NCI-H82 treated with DMSO at 0.1 percent for 48 hours (cell line): ENCODE results near the gene ARHGAP15.

ENCODE experiments used
- DNase-seq: peaks from one replicate; lab custom pipeline; 2025; ENCODE audit not compliant: unreplicated experiment; lab: John Stamatoyannopoulos, UW

The ARHGAP15 gene

DNA sequence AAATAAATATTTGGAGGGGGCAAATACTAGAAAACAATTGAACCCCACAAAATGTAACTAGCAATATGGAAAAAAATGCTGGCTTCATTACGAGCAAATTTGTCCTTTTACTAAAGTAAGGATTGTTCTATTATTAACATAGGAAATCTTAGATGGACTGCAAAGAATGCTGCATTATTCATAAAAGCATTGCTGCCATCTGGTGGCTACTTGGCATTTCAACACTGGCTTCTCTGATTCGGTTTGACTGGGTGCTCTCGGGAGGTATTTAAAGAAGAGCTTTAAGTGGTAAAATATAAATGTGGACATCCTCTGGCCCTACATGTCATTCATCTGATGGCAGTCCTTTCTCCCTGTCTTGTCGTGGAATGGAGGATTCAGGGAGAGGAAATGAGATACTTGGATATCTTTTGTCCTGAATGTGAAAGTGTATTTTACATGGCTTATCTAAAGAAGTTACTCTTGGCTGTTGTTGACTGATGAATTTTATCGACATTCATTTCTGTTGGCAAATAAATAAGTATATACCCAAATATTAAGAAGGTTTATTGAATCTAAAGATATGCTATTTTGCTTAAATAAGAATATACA lies 130.2 kb downstream of the ARHGAP15 start:
- peak; percentile 57 for DNase-seq

DNA sequence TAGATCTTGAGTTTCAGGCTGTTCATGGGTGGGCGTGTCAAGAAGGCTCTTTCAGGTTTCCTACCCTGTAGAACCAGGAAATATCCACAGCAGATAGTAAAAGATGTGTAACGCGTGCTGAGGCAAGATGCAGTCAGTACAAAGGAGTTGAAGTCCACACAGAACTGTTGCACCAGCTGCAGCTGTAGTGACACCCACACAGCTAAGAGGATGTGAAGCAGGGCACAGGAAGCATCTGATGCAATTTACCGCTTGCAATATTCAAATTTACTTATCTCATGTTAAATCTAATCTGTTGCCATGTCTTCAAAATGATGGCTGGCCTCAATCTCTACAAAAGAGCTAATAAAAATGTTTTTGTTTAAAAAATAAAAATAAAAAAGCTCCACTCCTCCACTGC lies 132.8 kb downstream of the ARHGAP15 start:
- DNase-seq, result no peak

DNA sequence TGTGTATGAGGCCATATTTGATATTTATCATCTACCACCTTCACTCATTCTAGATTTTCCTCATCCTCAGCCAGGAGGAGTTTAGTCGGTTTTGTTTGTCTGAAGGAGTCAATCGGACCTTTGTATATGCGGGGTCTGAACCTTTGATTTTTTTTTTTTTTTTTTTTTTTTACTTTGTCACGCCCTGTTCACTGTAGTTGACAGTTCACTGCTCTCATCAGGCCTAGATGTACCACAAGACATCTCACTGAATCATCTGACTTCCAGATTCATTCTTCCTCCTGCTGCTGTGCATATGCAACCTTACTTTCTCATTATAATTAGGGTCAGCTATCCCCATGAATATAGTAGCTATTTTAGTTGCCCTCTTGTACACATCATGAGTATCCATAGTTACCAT lies 133.2 kb downstream of the ARHGAP15 start:
- DNase-seq, result no peak

DNA sequence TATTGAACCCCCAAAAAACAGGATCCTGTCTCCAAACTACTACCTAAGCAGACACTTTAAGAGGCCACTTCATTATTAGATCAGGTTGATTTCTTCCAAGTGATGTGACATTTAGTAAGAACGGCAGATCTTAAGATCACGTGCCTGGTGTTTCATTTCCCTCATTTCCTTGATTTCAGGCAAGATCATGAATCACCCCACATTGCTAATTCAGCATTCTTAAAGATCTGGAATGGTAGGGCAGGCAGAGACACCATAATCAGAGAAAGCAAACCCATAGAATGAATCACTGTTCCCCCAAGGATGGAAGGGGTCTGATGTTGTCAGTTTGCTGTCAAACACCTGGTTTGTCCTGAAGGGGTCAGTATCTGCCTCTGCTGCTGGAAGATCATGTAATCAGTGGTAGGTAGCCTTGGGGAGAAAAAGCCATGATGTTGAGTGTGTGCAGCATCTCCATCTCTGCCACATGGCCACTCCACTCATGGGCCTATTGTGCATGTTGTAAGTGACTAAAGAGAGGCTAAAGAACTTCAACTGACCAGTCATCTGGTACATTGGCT lies 133.9 kb downstream of the ARHGAP15 start:
- no peak for DNase-seq

DNA sequence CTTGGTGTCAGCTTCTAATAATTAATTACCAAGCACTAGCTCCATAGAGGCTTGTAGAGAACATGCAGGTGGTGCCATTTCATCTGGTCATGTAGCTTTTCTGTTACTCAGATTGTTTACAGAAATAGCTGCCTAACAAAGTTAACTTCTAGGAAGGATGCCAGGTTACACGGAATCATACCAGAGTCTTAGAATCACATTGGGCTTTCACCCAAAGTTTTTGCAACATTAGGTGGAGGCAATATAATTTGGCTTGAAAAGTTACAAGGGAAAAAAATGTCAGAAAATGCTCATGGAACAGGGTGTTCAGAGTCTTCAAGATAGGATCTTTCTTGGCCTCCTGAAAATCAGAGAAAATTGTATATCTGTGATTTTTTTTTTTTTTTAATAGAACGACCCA lies 135.6 kb downstream of the ARHGAP15 start:
- DNase-seq, result no peak

DNA sequence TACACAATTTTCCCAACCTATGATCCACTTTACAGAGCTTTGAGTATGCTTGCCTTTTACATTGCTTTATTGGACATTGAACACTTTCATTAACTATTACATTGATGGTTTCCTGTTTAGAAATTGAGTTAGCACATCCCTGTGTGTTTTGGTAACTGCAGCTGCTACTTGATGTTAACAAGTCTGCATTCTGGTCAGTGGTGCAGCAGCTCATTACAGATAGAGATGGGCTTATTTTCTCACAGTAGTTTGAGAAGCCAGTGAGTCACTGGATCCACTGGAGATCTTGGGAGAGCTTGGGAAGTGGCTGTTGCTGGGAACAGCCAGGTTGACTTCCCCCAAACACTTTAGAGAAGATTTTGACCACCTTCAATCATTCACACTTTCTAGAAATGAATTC lies 150.5 kb downstream of the ARHGAP15 start:
- DNase-seq, result no peak

DNA sequence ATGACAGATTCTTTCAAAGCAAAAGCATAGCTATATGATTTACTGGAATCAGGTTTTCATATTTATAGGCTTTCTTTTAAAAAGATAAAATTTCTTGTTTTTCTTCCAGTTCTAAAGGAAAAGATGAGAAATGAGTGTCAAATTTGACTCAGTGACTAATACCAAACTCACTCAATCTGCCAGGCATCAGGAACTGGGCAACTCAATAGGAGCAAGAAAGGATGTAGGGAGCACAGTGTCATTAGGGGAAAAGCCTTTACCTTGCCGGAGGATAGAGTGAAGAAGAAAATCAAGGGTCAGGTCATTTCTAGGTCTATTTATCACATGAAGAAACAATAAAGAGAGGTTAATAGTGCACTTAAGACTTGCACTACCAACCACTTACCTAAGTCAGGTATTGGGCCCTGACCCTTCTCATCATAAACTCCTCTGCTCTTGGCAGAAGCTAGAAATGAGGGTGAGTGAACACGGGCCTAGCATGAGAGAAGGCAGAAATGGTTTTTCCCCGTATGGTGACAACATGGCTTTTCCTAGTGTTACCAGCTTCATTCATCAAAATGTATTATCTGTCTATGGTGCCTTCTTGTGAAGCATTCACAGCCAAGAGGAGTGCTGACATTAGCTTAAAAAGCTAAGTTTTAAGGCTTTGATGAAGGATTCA lies 151.0 kb downstream of the ARHGAP15 start:
- DNase-seq, result no peak

DNA sequence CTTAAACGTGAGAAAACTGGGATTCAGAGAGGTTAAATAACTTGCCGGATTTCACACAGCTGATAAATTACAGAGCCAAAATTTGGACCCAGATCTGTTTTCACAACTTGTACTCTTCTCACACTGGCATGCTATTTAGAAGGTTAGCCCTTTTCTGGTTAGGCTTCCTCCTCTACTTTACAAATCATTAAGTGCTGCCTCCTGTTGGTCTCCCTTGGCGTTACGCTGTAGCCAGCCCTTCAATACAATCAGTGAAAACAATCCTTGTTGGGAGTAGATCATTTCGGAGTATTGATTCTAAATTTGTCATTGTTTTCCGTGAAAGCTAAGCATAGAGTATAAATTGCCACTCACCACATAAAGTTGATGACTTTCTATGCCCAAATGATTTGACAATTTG lies 153.5 kb downstream of the ARHGAP15 start:
- DNase-seq, result no peak

DNA sequence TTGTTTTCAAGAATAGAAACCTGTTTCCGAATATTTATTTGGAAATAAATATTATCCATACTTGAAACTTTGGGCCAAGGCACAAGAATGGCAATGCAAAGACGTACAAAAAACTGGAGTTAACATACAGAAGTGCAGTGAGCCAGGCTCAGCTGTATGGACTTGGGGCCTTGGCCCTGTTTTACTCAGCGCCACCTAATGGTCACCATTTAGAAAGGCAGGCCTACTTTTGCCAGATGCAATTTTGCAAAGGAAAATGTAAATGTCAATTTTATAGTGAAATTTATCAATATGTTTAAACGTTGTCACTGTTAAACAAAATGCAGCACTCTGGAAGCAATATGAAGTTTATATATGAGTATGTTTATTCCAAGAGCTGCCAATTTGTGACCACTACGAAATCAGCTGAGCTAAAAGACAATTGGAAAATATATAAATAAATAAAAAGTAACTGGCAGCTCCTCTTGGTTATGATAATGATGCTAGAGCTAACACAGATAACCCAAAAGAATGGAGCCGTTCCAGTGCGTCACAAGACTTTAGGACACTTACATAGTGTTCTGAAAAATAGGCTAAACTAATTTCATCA lies 155.0 kb downstream of the ARHGAP15 start:
- peak; percentile 15 for DNase-seq

DNA sequence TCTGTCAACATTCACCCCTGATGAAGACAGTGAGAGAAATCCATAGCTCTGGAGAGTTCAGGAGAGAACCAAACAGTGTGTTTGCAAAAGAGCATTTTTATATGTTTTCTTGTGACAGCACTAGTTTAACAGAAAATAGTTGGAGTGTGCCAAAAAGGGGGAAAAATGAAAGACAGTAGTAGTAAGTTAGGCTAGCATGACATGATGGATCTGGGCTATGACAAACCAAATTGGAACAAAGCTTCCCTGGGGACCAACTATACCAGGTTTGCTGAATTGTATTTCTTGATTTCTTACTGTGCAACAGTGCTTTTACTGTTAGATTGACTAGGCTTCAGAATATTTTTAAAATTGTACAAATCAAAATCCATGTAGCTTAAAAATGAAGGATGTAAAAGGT lies 159.8 kb downstream of the ARHGAP15 start:
- DNase-seq, result no peak

DNA sequence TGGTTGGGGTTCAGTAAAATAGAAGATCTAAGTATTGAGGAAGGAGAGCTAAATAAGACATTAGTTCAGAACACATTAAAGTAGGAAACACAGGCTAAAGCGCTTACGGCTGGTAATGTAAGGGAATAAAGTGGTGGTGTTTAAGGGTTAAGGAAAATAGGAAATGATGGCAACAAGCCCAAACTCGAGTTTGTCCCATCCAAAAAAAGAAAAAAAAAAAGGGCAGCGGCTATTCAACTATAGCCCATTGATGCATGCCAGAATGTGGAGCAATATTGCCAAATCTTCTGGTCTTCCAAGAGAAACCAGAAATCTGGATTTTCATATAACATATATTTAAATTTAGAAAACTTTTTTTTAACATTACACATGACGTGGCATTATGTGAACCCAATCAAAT lies 161.0 kb downstream of the ARHGAP15 start:
- no peak for DNase-seq

DNA sequence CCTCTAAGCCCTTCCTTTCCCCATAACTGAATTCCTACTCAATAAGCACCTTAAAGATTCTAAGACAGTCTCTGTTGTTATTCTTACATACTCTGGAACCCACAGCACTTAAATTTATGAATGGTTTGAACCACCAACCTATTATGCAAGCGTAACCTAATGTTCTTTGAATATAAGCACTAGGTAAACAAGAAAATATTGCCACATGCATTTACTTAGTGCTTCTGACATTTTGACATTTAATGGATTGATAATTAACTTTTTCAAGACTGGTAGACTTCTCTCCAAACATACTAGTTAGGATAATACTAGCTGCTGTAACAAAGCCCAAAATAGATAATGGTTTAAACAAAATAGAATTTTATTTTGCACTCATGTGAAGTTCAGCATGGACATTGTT lies 164.8 kb downstream of the ARHGAP15 start:
- no peak for DNase-seq

DNA sequence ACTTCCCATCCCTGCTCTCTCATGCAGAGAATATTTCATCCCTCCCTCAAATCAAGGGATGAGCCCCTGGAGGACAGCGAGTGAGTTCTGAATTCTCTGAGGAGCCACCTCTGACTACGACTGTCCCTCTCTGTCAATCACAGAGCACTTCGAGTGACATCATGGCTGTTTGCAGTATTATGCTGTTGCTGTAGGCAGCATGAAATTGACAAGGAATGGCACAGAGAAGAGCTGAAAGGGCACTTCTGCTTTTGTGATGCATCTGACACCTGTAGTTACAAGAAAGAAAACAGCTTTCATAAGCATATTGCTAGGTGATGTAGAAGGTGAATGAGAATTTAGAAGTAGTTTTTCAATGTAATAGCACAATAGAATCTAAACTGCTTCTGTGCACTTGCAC lies 166.9 kb downstream of the ARHGAP15 start:
- DNase-seq, result no peak

DNA sequence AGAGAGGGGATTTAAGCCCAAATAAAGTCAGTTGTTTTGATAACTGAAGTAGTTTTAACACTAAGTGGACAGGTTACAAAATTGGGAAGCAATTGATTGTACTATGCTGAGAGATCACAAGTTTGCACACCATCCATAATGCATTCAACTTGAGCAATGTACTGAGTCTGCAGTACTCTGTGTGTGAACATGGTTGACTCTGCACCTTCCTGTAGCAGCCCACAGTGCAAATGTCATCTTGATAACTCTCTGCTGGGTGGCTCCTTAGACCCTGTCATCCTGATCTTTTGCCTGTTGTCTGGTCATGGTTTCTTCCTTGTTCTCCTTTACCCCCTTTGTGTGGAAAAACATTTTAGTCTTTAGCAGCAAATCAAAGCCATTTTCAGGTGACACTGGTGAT lies 168.0 kb downstream of the ARHGAP15 start:
- no peak for DNase-seq

DNA sequence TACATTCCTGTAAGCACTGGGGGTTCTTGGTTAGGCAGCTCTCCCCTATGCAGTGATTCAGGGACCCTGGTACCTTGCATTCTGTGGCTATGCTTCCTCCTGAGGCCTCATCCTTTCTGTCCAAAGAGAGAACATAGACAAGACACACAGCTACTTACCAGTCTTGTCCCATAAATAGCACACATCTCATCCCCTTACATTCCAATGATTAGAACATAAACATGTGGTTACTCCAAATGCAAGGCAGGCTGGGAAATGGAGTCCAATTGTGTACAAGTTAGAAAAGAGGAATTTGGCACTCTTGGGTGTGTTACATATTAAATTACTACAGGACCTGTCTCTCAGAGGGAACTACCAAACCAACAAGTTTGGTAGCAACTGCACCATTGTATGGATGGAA lies 171.3 kb downstream of the ARHGAP15 start:
- DNase-seq, result no peak

DNA sequence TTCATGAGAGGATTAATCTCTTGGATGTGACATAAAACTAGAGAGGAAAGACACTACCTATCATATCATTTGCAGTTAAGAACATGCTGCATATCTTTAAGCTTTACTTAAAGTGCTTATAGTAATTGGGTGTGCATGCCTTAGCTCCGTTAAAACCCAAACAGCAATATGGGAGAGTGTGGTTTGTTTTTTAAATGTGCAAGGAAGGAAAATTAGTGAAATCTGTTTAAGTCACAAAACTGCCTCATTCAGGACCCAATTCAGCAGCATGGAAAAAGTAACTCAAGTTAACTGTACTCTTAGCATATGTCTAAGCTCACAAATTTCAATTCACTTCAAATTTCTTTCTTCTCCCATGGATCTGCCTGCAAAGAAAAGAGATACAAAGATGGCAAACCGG lies 182.2 kb downstream of the ARHGAP15 start:
- DNase-seq, result peak; percentile 27

DNA sequence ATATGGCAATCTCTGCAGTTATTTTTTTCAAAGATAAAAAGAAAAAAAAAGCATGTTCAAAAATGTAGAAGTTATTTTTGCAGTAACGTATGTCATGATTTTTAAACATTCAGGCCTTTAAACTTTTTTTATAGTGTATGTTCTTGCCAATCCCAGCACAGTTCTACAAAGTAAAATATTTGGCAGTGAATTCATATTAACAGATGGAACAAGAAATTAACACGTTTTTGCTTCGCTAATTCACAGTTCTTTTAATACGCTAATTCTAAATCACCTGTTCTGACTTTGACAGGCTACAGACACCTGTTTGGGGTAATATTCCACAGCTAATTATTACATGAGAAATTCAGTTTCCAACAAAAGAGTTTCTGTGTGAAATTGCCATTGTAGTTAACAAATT lies 183.2 kb downstream of the ARHGAP15 start:
- DNase-seq, result no peak

DNA sequence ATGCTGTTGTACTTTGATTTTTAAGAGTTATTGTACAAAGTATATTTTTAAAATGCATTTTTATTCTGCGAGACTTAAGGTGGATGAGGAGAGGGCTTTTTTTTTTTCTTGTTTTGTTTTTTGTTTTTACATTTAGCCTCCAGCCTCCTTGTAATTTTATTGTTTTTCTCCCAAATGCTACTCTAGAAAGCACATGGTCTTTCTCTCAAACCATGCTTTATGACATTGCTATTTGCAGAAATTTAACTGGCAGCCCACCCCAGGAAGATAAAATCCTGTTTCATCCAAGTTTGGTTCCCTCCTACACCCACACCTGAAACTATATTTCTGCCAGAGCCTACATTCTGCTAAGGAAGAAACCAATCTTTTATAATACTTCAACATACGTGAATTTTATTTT lies 184.6 kb downstream of the ARHGAP15 start:
- DNase-seq, result no peak

DNA sequence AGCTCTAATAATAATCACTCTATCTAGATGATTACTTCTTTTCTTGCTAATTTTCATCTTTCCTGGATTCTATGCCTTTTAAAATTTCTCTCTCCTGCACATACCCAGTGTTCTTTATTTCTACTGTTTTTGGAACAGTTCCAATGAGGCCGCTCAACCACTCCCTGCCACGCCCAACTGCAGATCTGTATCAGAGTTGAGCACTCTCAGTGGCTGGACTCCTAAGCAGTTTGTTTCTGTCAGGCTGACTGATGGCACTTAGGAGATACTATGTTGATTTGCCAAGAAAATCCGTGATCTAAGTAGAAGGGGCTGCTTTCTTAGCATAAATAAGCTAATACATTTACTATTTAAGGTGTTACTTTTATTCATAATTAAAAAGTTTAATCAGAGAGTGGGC lies 192.8 kb downstream of the ARHGAP15 start:
- DNase-seq, result no peak

DNA sequence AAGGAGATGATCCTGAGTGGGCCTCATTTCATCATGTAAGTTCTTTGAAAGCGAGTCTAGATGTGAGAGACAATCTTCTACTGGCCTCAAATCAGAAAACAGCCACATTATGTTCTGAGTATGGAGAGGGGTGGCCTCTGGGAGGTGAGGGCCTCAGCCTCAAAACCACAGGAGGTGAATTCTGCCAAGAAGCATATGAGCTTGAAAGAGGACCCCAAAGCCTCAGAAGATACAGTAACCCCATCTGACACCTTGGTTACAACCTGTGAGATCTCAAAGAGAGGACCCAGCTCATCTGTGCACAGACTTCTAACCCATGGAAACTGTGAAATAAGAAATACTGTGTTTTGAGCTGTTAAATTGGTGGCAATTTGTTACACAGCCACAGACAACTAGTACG lies 200.1 kb downstream of the ARHGAP15 start:
- DNase-seq, result no peak

DNA sequence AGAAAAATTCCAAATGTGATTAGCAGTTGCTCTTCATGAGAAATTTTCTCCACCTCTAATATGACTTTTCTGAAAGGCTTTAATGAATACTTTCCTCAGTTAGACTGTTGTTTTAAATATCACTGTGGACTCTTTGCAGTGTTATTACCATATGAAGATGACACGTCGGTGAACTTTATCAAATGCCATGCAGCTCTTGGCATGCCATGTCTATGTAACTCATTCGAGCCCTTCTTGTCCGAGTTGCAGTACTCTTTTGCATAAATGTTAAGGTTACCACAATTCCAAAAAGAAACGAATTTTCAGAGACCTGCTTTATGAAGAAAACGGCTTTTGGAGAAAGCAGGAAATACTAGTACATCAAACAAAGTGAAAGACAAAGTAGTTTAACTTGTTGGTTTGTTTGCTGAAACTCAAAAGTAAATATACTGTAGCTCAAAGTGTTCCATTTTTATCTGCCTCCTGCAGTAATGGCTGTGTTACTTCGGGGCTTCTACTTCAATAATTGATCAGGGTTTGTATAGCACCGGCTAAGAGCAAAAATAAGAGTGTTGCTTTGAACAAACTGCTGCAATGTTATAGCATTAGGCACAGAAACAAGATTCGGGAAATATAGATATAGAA lies 204.1 kb downstream of the ARHGAP15 start:
- no peak for DNase-seq

DNA sequence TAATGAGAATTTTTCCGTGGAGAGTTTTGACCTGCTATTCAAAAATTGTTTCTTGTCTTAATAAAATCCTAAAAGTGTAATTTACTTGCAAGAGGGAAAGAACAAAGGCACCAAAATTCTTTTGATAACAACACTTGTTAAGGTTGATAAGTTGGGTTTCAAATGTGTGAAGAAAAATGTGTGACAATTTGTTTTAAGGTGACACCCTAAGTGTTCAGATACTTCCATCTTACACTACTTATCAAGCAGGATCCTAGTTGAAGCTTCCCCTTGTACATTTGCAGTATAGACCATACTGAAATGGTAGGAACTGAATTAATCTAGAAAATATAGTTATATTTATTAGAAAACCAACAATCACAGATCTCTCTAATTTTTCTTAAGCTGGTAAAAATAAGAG lies 204.6 kb downstream of the ARHGAP15 start:
- no peak for DNase-seq
